Endothelial cell of umbilical vein (primary cell): ENCODE results near the gene SPAG8. TPM values are rescaled to one million over a fixed set of nuclear protein-coding genes. Genes with fewer than 3 reads are reported as not detected.

Experiments
- BruUV-seq: library from RNA; stranded (reverse); fragments of 400-500 nt; replicated peaks from 2 replicates; lab custom pipeline; 2021; lab: Mats Ljungman, UMichigan
- CTCF ChIA-PET: fragments of 300-600, 350-600 bp; sonication (Branson Sonifier 250); formaldehyde crosslinking; loops from one replicate; lab custom pipeline; 2021; ENCODE audit warnings: antibody characterized with exemption, inconsistent platforms; lab: Charles Lee
- POLR2A ChIA-PET: fragments of 300-600, 350-600 bp; sonication (Branson Sonifier 250); formaldehyde crosslinking; loops from one replicate; lab custom pipeline; 2021; ENCODE audit warnings: antibody characterized with exemption, inconsistent platforms; lab: Charles Lee
- DNase-seq: peaks from one replicate; pipeline ENCODE4 v3.0.0-alpha.2; 2011; ENCODE audit warnings: low read depth, low spot score
- FAIRE-seq: peaks from 2 replicates; lab custom pipeline; 2011; peaks lifted over from hg19 to GRCh38; lab: Jason Lieb, UNC
- H2AFZ ChIP-seq: 2 replicates; pipeline ENCODE4 v1.6.0; 2012; ENCODE audit warnings: low read depth, low read length, control low read depth, inconsistent platforms
- H3K27ac ChIP-seq: 2 replicates; pipeline ENCODE4 v1.5.1; 2011; ENCODE audit warnings: low read depth, mild to moderate bottlenecking, control low read depth, low read length, moderate library complexity; ENCODE audit not compliant: insufficient read depth
- H3K27me3 ChIP-seq, 2 experiments: 2 replicates each; pipeline versions ENCODE4 v1.6.0 to v1.6.1; 2011; ENCODE audit warnings: low read length in 2 of 2, mixed read lengths in 1 of 2; ENCODE audit not compliant: control insufficient read depth in 2 of 2, insufficient read depth in 2 of 2
- H3K36me3 ChIP-seq, 2 experiments: 2 replicates in 1 of 2; 3 replicates in 1 of 2; pipeline ENCODE4 v1.5.1; 2011; ENCODE audit warnings: low read length in 2 of 2, mild to moderate bottlenecking in 1 of 2, moderate library complexity in 1 of 2; ENCODE audit not compliant: control insufficient read depth in 2 of 2, insufficient read depth in 2 of 2; ENCODE audit errors: extremely low read depth in 1 of 2
- H3K4me1 ChIP-seq: 3 replicates; pipeline ENCODE4 v1.5.1; 2011; ENCODE audit warnings: mild to moderate bottlenecking, low read length; ENCODE audit not compliant: control insufficient read depth, insufficient read depth; ENCODE audit errors: extremely low read depth
- H3K4me2 ChIP-seq: 2 replicates; pipeline ENCODE4 v1.6.1; 2011; ENCODE audit warnings: low read length, control low read depth, mixed read lengths; ENCODE audit not compliant: insufficient read depth
- H3K4me3 ChIP-seq, 3 experiments: fragments of 200-600 bp in 1 of 3; sonication (generic), shearing (Covaris generic) in 1 of 3; replicated peaks in 1 of 3; 2 replicates each; pipeline ENCODE4 v1.5.1; 2011 to 2016; ENCODE audit warnings: control low read depth in 3 of 3, low read length in 3 of 3, mild to moderate bottlenecking in 2 of 3, inconsistent platforms in 1 of 3, low read depth in 1 of 3, moderate library complexity in 1 of 3; ENCODE audit not compliant: insufficient read depth in 1 of 3
- H3K79me2 ChIP-seq: 2 replicates; pipeline ENCODE4 v1.6.0; 2012; ENCODE audit warnings: low read length, inconsistent platforms; ENCODE audit not compliant: control insufficient read depth, insufficient read depth
- H3K9ac ChIP-seq: replicated peaks from 2 replicates; pipeline ENCODE3; 2011; ENCODE audit warnings: low read length, control low read depth; ENCODE audit not compliant: insufficient read depth; ENCODE audit errors: extremely low read depth
- H3K9me1 ChIP-seq: replicated peaks from 3 replicates; pipeline ENCODE4 v1.6.0; 2011; ENCODE audit warnings: mild to moderate bottlenecking, low read length; ENCODE audit not compliant: control insufficient read depth, insufficient read depth; ENCODE audit errors: extremely low read depth
- H3K9me3 ChIP-seq: replicated peaks from 2 replicates; pipeline ENCODE4 v1.5.1; 2012; ENCODE audit warnings: low read length, inconsistent platforms; ENCODE audit not compliant: control insufficient read depth, insufficient read depth
- H4K20me1 ChIP-seq: replicated peaks from 2 replicates; pipeline ENCODE3; 2011; ENCODE audit warnings: mild to moderate bottlenecking, low read length; ENCODE audit not compliant: control insufficient read depth, insufficient read depth; ENCODE audit errors: extremely low read depth
- CTCF ChIP-seq, 2 donors: IDR thresholded peaks; 1 replicate in 1 of 2; 2 replicates in 1 of 2; pipeline ENCODE4 v1.5.1; 2011; ENCODE audit warnings: low read length in 2 of 2, mild to moderate bottlenecking in 2 of 2, moderate library complexity in 2 of 2, control low read depth in 1 of 2, inconsistent platforms in 1 of 2, low read depth in 1 of 2; ENCODE audit not compliant: insufficient read depth in 1 of 2; ENCODE audit errors: extremely low read depth in 1 of 2
- EZH2 ChIP-seq: IDR thresholded peaks from 2 replicates; pipeline ENCODE4 v1.6.1; 2012; ENCODE audit warnings: borderline replicate concordance, low read depth, mild to moderate bottlenecking, moderate library complexity, low read length, inconsistent platforms; ENCODE audit not compliant: severe bottlenecking
- FOS ChIP-seq: IDR thresholded peaks from 2 replicates; pipeline ENCODE4 v1.6.1; 2011; ENCODE audit warnings: mild to moderate bottlenecking, low read length, moderate library complexity, borderline replicate concordance; ENCODE audit not compliant: insufficient read depth
- GATA2 ChIP-seq: IDR thresholded peaks from 2 replicates; pipeline ENCODE4 v1.7.0; 2011; ENCODE audit warnings: low read depth, mild to moderate bottlenecking, moderate library complexity, mixed read lengths, low read length; ENCODE audit not compliant: insufficient read length, insufficient read depth
- JUN ChIP-seq: IDR thresholded peaks from 2 replicates; pipeline ENCODE4 v1.6.1; 2011; ENCODE audit warnings: borderline replicate concordance, low read depth; ENCODE audit not compliant: insufficient read length, insufficient read depth
- MAX ChIP-seq: IDR thresholded peaks from 2 replicates; pipeline ENCODE4 v1.6.1; 2011; ENCODE audit not compliant: insufficient read depth, insufficient read length
- MYC ChIP-seq: IDR thresholded peaks from one replicate; pipeline ENCODE4 v1.6.1; 2011; ENCODE audit warnings: mild to moderate bottlenecking, low read depth, low read length
- POLR2A ChIP-seq: IDR thresholded peaks from 2 replicates; pipeline ENCODE4 v1.6.1; 2012; ENCODE audit warnings: low read depth, mild to moderate bottlenecking, control low read depth, low read length
- POLR2AphosphoS5 ChIP-seq: IDR thresholded peaks from 2 replicates; pipeline ENCODE4 v1.6.1; 2012; ENCODE audit warnings: low read depth, mild to moderate bottlenecking, control low read depth, low read length, moderate library complexity; ENCODE audit not compliant: insufficient read depth
- dilution Hi-C: fragments of 300-500 bp; cut with MboI; formaldehyde crosslinking; loops from one replicate; pipeline ENCODE4 v1.15.0; 2019; ENCODE audit warnings: low sequenced_read_pairs; ENCODE audit not compliant: extremely low pct_ligation_motif_present
- intact Hi-C: fragments of 100-400 bp; cut with micrococcal nuclease; formaldehyde crosslinking; loops from one replicate; pipeline ENCODE4 v1.10.0; 2022
- polyA plus RNA-seq, 4 experiments: library from polyadenylated mRNA; depleted of rRNA in 3 of 4; stranded (reverse) in 3 of 4; unstranded in 1 of 4; fragments of >200 nt; gene quantifications; 2 replicates each; pipeline versions ENCODE4 v1.2.1 to v1.2.3, GENCODE V29; 2011 to 2012; ENCODE audit warnings: missing spikeins in 1 of 4
- total RNA-seq: library from RNA; stranded (reverse); gene quantifications from 2 replicates; pipeline ENCODE4 v1.2.3, GENCODE V29; 2021

Gene SPAG8
- total and polyA plus RNA-seq, 2 donors (not counting 3 experiments of a cell fraction or from before 2014, with no cell fraction given): 0.21 to 0.69 TPM

GRCh38 chr9:35852876-35853865, 41.1 kb upstream of the SPAG8 start:
- Histone ChIP-seq H3K27ac (no peak overlapping the region), H3K9me1 (no peaks in the 10 kb centered on the region), H3K4me1 (no peaks in the 10 kb centered on the region), H3K4me2 (no peak overlapping the region), H3K79me2 (no peaks in the 10 kb centered on the region), H3K36me3 (no peaks in the 10 kb centered on the region), H3K27me3 (peaks cover 22 to 36% of the 10 kb centered on the region in 2 experiments), H3K9me3 (no peaks in the 10 kb centered on the region), H4K20me1 (no peaks in the 10 kb centered on the region), H3K4me3 (no peak overlapping the region), H2AFZ (no peak overlapping the region), H3K9ac (no peak overlapping the region)
- DNase-seq: no peak
- dilution Hi-C loops (no loop called here), intact Hi-C loops (no loop called here)
- TF ChIP-seq MAX (no peak), JUN (no peak), EZH2 (no peak), FOS (no peak)
- ChIA-PET CTCF (interaction anchor here (1.3 to 1.4 kb wide), 1 partner anchor 29 kb away, joined by 5 read pairs; no protein-coding TSS in a partner anchor), POLR2A (no interaction called here)
- FAIRE-seq: no peak
- BruUV-seq: no TSS peak

GRCh38 chr9:35852267-35852815, 40.3 kb upstream of the SPAG8 start:
- no peak overlapping the region for H3K4me2 ChIP-seq
- no peak overlapping the region for H3K4me3 ChIP-seq
- DNase-seq: no peak
- no peaks in the 10 kb centered on the region for H3K79me2 ChIP-seq
- peaks cover 22 to 32% of the 10 kb centered on the region in 2 experiments for H3K27me3 ChIP-seq
- ChIA-PET POLR2A (no interaction called here), CTCF (interaction anchor here (1.3 kb wide), 1 partner anchor 30 kb away, joined by 5 read pairs; no protein-coding TSS in a partner anchor)
- intact Hi-C loops: no loop called here
- no peak overlapping the region for H3K9ac ChIP-seq
- H4K20me1 ChIP-seq: no peaks in the 10 kb centered on the region
- H3K36me3 ChIP-seq: no peaks in the 10 kb centered on the region
- H3K4me1 ChIP-seq: no peaks in the 10 kb centered on the region
- no peak overlapping the region for H2AFZ ChIP-seq
- TF ChIP-seq EZH2 (no peak), MYC (no peak), POLR2AphosphoS5 (no peak), POLR2A (no peak), CTCF (IDR thresholded peaks at IDR 0.05; ENCODE audit: extremely low read depth in 1 of 2, insufficient read depth in 1 of 2, low read depth in 1 of 2, low read length in 2 of 2) (no peak), JUN (no peak), FOS (no peak), GATA2 (no peak), MAX (no peak)
- dilution Hi-C loops: no loop called here
- no TSS peak for BruUV-seq
- no peaks in the 10 kb centered on the region for H3K9me3 ChIP-seq
- H3K27ac ChIP-seq: no peak overlapping the region
- FAIRE-seq: no peak
- no peaks in the 10 kb centered on the region for H3K9me1 ChIP-seq
